Fibroblast of pulmonary artery (primary cell): Measurements from ENCODE around the gene OR1D5.

Source experiments
- DNase-seq: peaks from one replicate; pipeline ENCODE4 v3.0.0-alpha.2; 2010; ENCODE audit warnings: low read depth
- H3K4me3 ChIP-seq: replicated peaks from 2 replicates; pipeline ENCODE4 v1.5.1; 2011; ENCODE audit warnings: low read depth, mild to moderate bottlenecking, control low read depth, low read length, moderate library complexity
- TF ChIP-seq, protein P1 (sequence below): IDR thresholded peaks from 2 replicates; pipeline ENCODE4 v1.5.1; 2011; ENCODE audit warnings: mild to moderate bottlenecking, control low read depth, low read length, inconsistent platforms; ENCODE audit errors: missing control alignments

OR1D5 gene

DNA sequence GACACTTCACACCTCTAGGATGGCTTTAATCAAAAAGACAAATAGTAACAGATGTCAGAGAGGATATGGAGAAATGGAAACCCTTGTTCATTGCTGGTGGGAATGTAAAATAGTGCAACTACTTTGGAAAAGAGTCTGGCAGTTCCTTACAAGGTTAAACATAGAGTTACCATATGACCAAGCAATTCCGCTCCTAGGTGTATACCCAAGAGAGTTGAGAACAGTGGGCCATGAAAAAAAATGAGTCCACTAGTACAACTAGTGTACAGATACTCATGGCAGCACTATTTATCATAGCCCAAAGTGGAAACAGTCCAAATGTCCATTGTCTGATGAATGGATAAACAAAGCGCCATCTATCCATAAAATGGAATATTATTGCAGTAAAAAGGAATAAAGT lies 39.1 kb downstream of the OR1D5 start:
- no peak overlapping the region for H3K4me3 ChIP-seq
- TF ChIP-seq, protein P1, sequence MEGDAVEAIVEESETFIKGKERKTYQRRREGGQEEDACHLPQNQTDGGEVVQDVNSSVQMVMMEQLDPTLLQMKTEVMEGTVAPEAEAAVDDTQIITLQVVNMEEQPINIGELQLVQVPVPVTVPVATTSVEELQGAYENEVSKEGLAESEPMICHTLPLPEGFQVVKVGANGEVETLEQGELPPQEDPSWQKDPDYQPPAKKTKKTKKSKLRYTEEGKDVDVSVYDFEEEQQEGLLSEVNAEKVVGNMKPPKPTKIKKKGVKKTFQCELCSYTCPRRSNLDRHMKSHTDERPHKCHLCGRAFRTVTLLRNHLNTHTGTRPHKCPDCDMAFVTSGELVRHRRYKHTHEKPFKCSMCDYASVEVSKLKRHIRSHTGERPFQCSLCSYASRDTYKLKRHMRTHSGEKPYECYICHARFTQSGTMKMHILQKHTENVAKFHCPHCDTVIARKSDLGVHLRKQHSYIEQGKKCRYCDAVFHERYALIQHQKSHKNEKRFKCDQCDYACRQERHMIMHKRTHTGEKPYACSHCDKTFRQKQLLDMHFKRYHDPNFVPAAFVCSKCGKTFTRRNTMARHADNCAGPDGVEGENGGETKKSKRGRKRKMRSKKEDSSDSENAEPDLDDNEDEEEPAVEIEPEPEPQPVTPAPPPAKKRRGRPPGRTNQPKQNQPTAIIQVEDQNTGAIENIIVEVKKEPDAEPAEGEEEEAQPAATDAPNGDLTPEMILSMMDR = no peak
- DNase-seq = no peak

GRCh38 chr17:3022197-3022596 lies 41.2 kb downstream of the OR1D5 start:
- TF ChIP-seq, protein P1 = no peak
- no peak overlapping the region for H3K4me3 ChIP-seq
- DNase-seq = no peak

DNA sequence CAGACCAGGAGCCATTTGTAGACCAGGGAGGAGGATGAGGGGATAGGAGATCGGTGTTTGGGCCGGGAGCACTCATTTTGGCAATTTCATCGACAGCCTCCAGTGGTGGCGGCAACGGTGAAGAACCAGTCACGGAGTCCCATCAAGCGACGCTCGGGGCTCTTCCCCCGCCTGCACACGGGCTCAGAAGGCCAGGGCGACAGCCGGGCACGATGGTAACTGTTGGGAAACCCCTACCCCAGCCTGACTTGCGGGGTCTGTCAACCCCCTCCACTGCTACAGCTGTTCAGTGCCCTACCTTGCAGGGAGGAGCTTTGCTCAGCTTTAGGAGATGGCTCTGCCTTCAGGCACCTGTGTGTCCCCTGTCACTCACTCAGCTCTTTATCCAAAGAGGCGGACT lies 43.0 kb downstream of the OR1D5 start:
- DNase-seq = no peak
- TF ChIP-seq, protein P1 = no peak
- no peak overlapping the region for H3K4me3 ChIP-seq

- H3K4me3 ChIP-seq = no peak overlapping the region
- no peak for DNase-seq
- TF ChIP-seq, protein P1 = no peak
Observed at GRCh38 chr17:3019761-3020160, 43.6 kb downstream of the OR1D5 start.

DNA sequence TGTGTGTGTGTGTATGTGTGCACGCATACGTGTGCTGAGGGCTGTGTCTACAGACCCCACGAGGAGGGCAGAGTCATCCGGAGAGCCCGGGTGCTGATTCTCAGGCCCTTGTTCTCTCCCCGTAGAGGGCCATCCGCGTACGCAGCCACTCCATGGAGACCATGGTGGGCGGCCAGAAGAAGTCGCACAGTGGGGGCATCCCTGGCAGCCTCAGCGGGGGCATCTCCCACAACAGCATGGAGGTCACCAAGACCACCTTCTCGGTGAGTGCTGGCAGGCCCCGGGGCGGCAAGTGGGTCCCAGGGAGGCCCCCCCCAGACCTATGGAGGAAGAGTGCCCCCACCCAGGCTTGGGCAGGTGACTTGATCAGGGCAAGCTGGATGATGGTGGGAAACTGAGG lies 45.5 kb downstream of the OR1D5 start:
- no peak for DNase-seq
- no peak overlapping the region for H3K4me3 ChIP-seq
- TF ChIP-seq, protein P1 = no peak

- DNase-seq = no peak
- TF ChIP-seq, protein P1 = no peak
- H3K4me3 ChIP-seq = no peak overlapping the region
Observed at GRCh38 chr17:3015890-3016289, 47.5 kb downstream of the OR1D5 start.

GRCh38 chr17:3012926-3013581 lies 50.4 kb downstream of the OR1D5 start:
- DNase-seq = peak; percentile 74
- H3K4me3 ChIP-seq = no peak overlapping the region
- TF ChIP-seq, protein P1 = peak; percentile 72
